Glutamatergic neuron (in vitro differentiated cells): Measurements from ENCODE around the gene WDFY4. TPM values are rescaled to one million over a fixed set of nuclear protein-coding genes. Genes with fewer than 3 reads are reported as not detected.

Source experiments
- DNase-seq: peaks from one replicate; pipeline ENCODE4 v3.0.0; 2022
- H3K27ac Mint-ChIP-seq: one replicate; pipeline ENCODE4 v1.8.0; 2020; ENCODE audit warnings: mild to moderate bottlenecking, mixed read lengths, inconsistent platforms; ENCODE audit not compliant: unreplicated experiment
- H3K27me3 Mint-ChIP-seq: one replicate; pipeline ENCODE4 v1.8.0; 2020; ENCODE audit warnings: mild to moderate bottlenecking, moderate library complexity, mixed read lengths, inconsistent platforms; ENCODE audit not compliant: unreplicated experiment
- H3K36me3 Mint-ChIP-seq: one replicate; pipeline ENCODE4 v1.8.0; 2020; ENCODE audit warnings: mild to moderate bottlenecking, mixed read lengths, inconsistent platforms; ENCODE audit not compliant: unreplicated experiment
- H3K4me1 Mint-ChIP-seq: one replicate; pipeline ENCODE4 v1.8.0; 2020; ENCODE audit warnings: mild to moderate bottlenecking, low read depth, mixed read lengths, inconsistent platforms; ENCODE audit not compliant: unreplicated experiment
- H3K4me3 Mint-ChIP-seq: one replicate; pipeline ENCODE4 v1.8.0; 2020; ENCODE audit warnings: mild to moderate bottlenecking, mixed read lengths, inconsistent platforms; ENCODE audit not compliant: unreplicated experiment
- H3K9me3 Mint-ChIP-seq: one replicate; pipeline ENCODE4 v1.8.0; 2020; ENCODE audit warnings: mild to moderate bottlenecking, moderate library complexity, mixed read lengths, inconsistent platforms; ENCODE audit not compliant: unreplicated experiment
- CTCF ChIP-seq: fragments of 200-600 bp; sonication (generic); IDR thresholded peaks from one replicate; pipeline ENCODE4 v1.5.0; 2021; ENCODE audit not compliant: partially characterized antibody, unreplicated experiment
- total RNA-seq: library from RNA; stranded (reverse); fragmentation: NEBNext Ultra II Directional; extraction: Animal tissue kit (Norgen Biotek cat#: 25700); gene quantifications from one replicate; pipeline ENCODE4 v1.2.1, GENCODE V29; 2021; ENCODE audit not compliant: unreplicated experiment

The WDFY4 gene
- total RNA-seq, 1 donor from 2014 or later = not detected

GRCh38 chr10:48802611-48803071, 118.0 kb downstream of the WDFY4 start:
- Mint-ChIP-seq H3K4me3 (no peak overlapping the region), H3K27ac (no peak overlapping the region), H3K4me1 (peaks cover 11% of the 10 kb centered on the region), H3K36me3 (no peaks in the 10 kb centered on the region), H3K27me3 (peaks cover 6% of the 10 kb centered on the region), H3K9me3 (no peaks in the 10 kb centered on the region)
- no peak for TF ChIP-seq CTCF
- no peak for DNase-seq

- H3K4me3 Mint-ChIP-seq = no peak overlapping the region
- H3K36me3 Mint-ChIP-seq = no peaks in the 10 kb centered on the region
- peaks cover 11% of the 10 kb centered on the region for H3K4me1 Mint-ChIP-seq
- no peak for DNase-seq
- H3K27ac Mint-ChIP-seq = no peak overlapping the region
- peaks cover 6% of the 10 kb centered on the region for H3K27me3 Mint-ChIP-seq
- H3K9me3 Mint-ChIP-seq = no peaks in the 10 kb centered on the region
- no peak for TF ChIP-seq CTCF
Observed at GRCh38 chr10:48803801-48804584, 119.3 kb downstream of the WDFY4 start.

- Mint-ChIP-seq H3K27ac (no peak overlapping the region), H3K4me3 (no peak overlapping the region), H3K36me3 (no peaks in the 10 kb centered on the region), H3K9me3 (no peaks in the 10 kb centered on the region), H3K27me3 (peaks cover 6% of the 10 kb centered on the region), H3K4me1 (peaks cover 11% of the 10 kb centered on the region)
- DNase-seq = no peak
- TF ChIP-seq CTCF = no peak
Observed at GRCh38 chr10:48804740-48805182, 120.1 kb downstream of the WDFY4 start.

- Mint-ChIP-seq H3K27ac (no peak overlapping the region), H3K9me3 (no peaks in the 10 kb centered on the region), H3K4me3 (no peak overlapping the region), H3K4me1 (peaks cover 11% of the 10 kb centered on the region), H3K36me3 (no peaks in the 10 kb centered on the region), H3K27me3 (peaks cover 2% of the 10 kb centered on the region)
- TF ChIP-seq CTCF = no peak
- no peak for DNase-seq
Observed at GRCh38 chr10:48805411-48805810, 120.7 kb downstream of the WDFY4 start.

GRCh38 chr10:48805848-48806247, 121.2 kb downstream of the WDFY4 start:
- Mint-ChIP-seq H3K27ac (no peak overlapping the region), H3K36me3 (no peaks in the 10 kb centered on the region), H3K4me3 (no peak overlapping the region), H3K9me3 (no peaks in the 10 kb centered on the region), H3K4me1 (peaks cover 11% of the 10 kb centered on the region), H3K27me3 (no peaks in the 10 kb centered on the region)
- DNase-seq = no peak
- no peak for TF ChIP-seq CTCF
